OCI-LY7 (cell line): Measurements from ENCODE around the gene ERO1A. TPM values are rescaled to one million over a fixed set of nuclear protein-coding genes. Genes with fewer than 3 reads are reported as not detected.

Experiments
- BruUV-seq: library from RNA; stranded (reverse); fragments of 400-500 nt; replicated peaks from 2 replicates; lab custom pipeline; 2021; lab: Mats Ljungman, UMichigan
- CTCF ChIA-PET: fragments of 300-600 bp; sonication (Branson Sonifier 250); formaldehyde crosslinking; loops from one replicate; lab custom pipeline; 2022; ENCODE audit warnings: antibody characterized with exemption; ENCODE audit not compliant: unreplicated experiment; lab: Charles Lee
- POLR2A ChIA-PET: fragments of 300-600 bp; sonication (Branson Sonifier 250); formaldehyde crosslinking; loops from one replicate; lab custom pipeline; 2022; ENCODE audit warnings: antibody characterized with exemption; lab: Charles Lee
- DNase-seq: peaks from one replicate; pipeline ENCODE4 v3.0.0-alpha.2; 2015; ENCODE audit warnings: low spot score
- H2AFZ ChIP-seq: fragments of 200-600 bp; sonication (generic), shearing (Covaris generic); 2 replicates; pipeline ENCODE4 v1.6.1; 2014; ENCODE audit warnings: mild to moderate bottlenecking, antibody characterized with exemption, low read length, moderate library complexity
- H3K27ac ChIP-seq: fragments of 200-600 bp; sonication (generic); 2 replicates; pipeline ENCODE4 v1.5.1; 2014; ENCODE audit warnings: mixed run types, low read depth, mild to moderate bottlenecking, moderate library complexity, low read length, inconsistent platforms; ENCODE audit not compliant: poor library complexity, severe bottlenecking
- H3K36me3 ChIP-seq: fragments of 200-600 bp; sonication (generic); 2 replicates; pipeline ENCODE4 v1.6.1; 2014; ENCODE audit warnings: mild to moderate bottlenecking, antibody characterized with exemption, low read length, moderate library complexity, mixed read lengths; ENCODE audit not compliant: insufficient read depth
- H3K4me1 ChIP-seq: fragments of 200-600 bp; sonication (generic); 2 replicates; pipeline ENCODE4 v1.5.1; 2014; ENCODE audit warnings: mild to moderate bottlenecking, low read length; ENCODE audit not compliant: insufficient read depth, poor library complexity, severe bottlenecking
- H3K4me2 ChIP-seq: fragments of 200-600 bp; sonication (generic); 2 replicates; pipeline ENCODE4 v1.6.1; 2014; ENCODE audit warnings: mild to moderate bottlenecking, low read length
- H3K4me3 ChIP-seq: fragments of 200-600 bp; sonication (generic); 2 replicates; pipeline ENCODE4 v1.5.1; 2014; ENCODE audit warnings: mild to moderate bottlenecking, low read depth, low read length; ENCODE audit not compliant: poor library complexity, severe bottlenecking
- H3K79me2 ChIP-seq: fragments of 200-600 bp; sonication (generic); 2 replicates; pipeline ENCODE4 v1.6.1; 2016; ENCODE audit warnings: low read depth, mild to moderate bottlenecking, low read length, moderate library complexity, mixed read lengths; ENCODE audit not compliant: insufficient read depth
- H3K9me2 ChIP-seq: fragments of 200-600 bp; sonication (generic); 2 replicates; pipeline ENCODE4 v1.6.1; 2016; ENCODE audit warnings: mild to moderate bottlenecking, low read length, mixed read lengths; ENCODE audit not compliant: insufficient read depth
- H3K9me3 ChIP-seq: fragments of 200-600 bp; sonication (generic); 2 replicates; pipeline ENCODE4 v1.6.1; 2014; ENCODE audit warnings: mild to moderate bottlenecking, mixed run types, low read length, mixed read lengths
- H4K20me1 ChIP-seq: fragments of 200-600 bp; sonication (generic); 2 replicates; pipeline ENCODE4 v1.6.1; 2014; ENCODE audit warnings: mild to moderate bottlenecking, antibody characterized with exemption, low read length, moderate library complexity, mixed read lengths; ENCODE audit not compliant: insufficient read depth
- CTCF ChIP-seq: fragments of 200-600 bp; sonication (generic); conservative IDR thresholded peaks from 2 replicates; pipeline ENCODE4 v1.5.1; 2014; ENCODE audit warnings: mild to moderate bottlenecking, antibody characterized with exemption, low read length, moderate library complexity, mixed read lengths
- EZH2phosphoT487 ChIP-seq: fragments of 200-600 bp; sonication (generic); IDR thresholded peaks from 2 replicates; pipeline ENCODE4 v1.6.1; 2018; ENCODE audit warnings: low read depth, borderline replicate concordance, mild to moderate bottlenecking, mixed run types, antibody characterized with exemption, low read length, moderate library complexity, mixed read lengths
- intact Hi-C: fragments of 100-400 bp; cut with micrococcal nuclease; formaldehyde crosslinking; loops from one replicate; pipeline ENCODE4 v1.10.0; 2022; ENCODE audit not compliant: unreplicated experiment
- total RNA-seq, 2 experiments: library from RNA; depleted of rRNA in 1 of 2; stranded (reverse); fragments of >200 nt in 1 of 2; shearing (Covaris generic) in 1 of 2; gene quantifications; 2 replicates each; pipeline ENCODE4 v1.2.3, GENCODE V29; 2014 to 2022

Gene ERO1A
- total RNA-seq, 2 experiments from 2014 or later, result 35.2 to 71.5 TPM

- peak overlapping the region; percentile 93 for H3K4me3 ChIP-seq
- peaks cover 18% of the 10 kb centered on the region for H3K36me3 ChIP-seq
- H3K4me1 ChIP-seq, result peaks cover 28% of the 10 kb centered on the region
- H3K9me3 ChIP-seq, result no peaks in the 10 kb centered on the region
- CTCF ChIA-PET, result no interaction called here
- TF ChIP-seq EZH2phosphoT487, result no peak
- POLR2A ChIA-PET, result interaction anchor here (0.7 kb wide), 1 partner anchor 142 kb away, joined by 3 read pairs; no protein-coding TSS in a partner anchor
- no peak for DNase-seq
- H4K20me1 ChIP-seq, result peaks cover 34% of the 10 kb centered on the region
- peaks cover 69% of the 10 kb centered on the region for H3K79me2 ChIP-seq
- H3K27ac ChIP-seq, result no peak overlapping the region
- BruUV-seq, result no TSS peak
- H3K4me2 ChIP-seq, result peak overlapping the region; percentile 89
- no peaks in the 10 kb centered on the region for H3K9me2 ChIP-seq
- intact Hi-C loops, result no loop called here
- H2AFZ ChIP-seq, result no peak overlapping the region
Measured at GRCh38 chr14:52693532-52693931, 1.8 kb downstream of the ERO1A start.

- TF ChIP-seq CTCF (no peak), EZH2phosphoT487 (no peak)
- CTCF ChIA-PET, result no interaction called here
Measured at GRCh38 chr14:52693036-52693435, 2.3 kb downstream of the ERO1A start.

GRCh38 chr14:52692248-52692962, 3.0 kb downstream of the ERO1A start:
- Histone ChIP-seq H4K20me1 (peaks cover 38% of the 10 kb centered on the region), H2AFZ (no peak overlapping the region), H3K4me1 (peaks cover 28% of the 10 kb centered on the region), H3K79me2 (peaks cover 81% of the 10 kb centered on the region), H3K4me2 (peak overlapping the region; percentile 89; the same call in 1 of the 2 replicates), H3K9me3 (no peaks in the 10 kb centered on the region), H3K36me3 (peaks cover 18% of the 10 kb centered on the region), H3K9me2 (no peaks in the 10 kb centered on the region), H3K4me3 (no peak overlapping the region), H3K27ac (no peak overlapping the region)
- TF ChIP-seq CTCF (no peak), EZH2phosphoT487 (no peak)
- no TSS peak for BruUV-seq
- ChIA-PET CTCF (no interaction called here), POLR2A (interaction anchor here (0.6 to 1.4 kb wide), 5 partner anchors 8 to 340 kb away, joined by 3 to 9 read pairs (median 3); no protein-coding TSS in a partner anchor)
- DNase-seq, result peak; percentile 11
- intact Hi-C loops, result no loop called here

More at GRCh38 chr14:52693036-52693435, 2.3 kb downstream of the ERO1A start:
- no TSS peak for BruUV-seq
- Histone ChIP-seq H3K9me2 (no peaks in the 10 kb centered on the region), H3K36me3 (peaks cover 18% of the 10 kb centered on the region), H3K79me2 (peaks cover 74% of the 10 kb centered on the region), H3K4me1 (peaks cover 28% of the 10 kb centered on the region), H3K4me3 (peak overlapping the region; percentile 93), H3K4me2 (peak overlapping the region; percentile 89; the same call in 1 of the 2 replicates), H2AFZ (no peak overlapping the region), H3K9me3 (no peaks in the 10 kb centered on the region), H4K20me1 (peaks cover 38% of the 10 kb centered on the region), H3K27ac (no peak overlapping the region)
- no peak for DNase-seq
- intact Hi-C loops, result no loop called here
- POLR2A ChIA-PET, result interaction anchor here (0.6 to 1.4 kb wide), 3 partner anchors 9 to 341 kb away, joined by 3 to 9 read pairs (median 3); no protein-coding TSS in a partner anchor
